Bronchial epithelial cell (primary cell): Measurements from ENCODE around the gene BCKDHA. TPM values are rescaled to one million over a fixed set of nuclear protein-coding genes. Genes with fewer than 3 reads are reported as not detected.
A peak's percentile ranks its signal among the peaks of the same experiment; 100 is the strongest.
"Not testable (repeated sequence)": the region's sequence is repeated elsewhere in the genome, so short reads cannot be mapped to it uniquely, and the experiment has no call there.

Experiments
- DNase-seq: peaks from one replicate; pipeline ENCODE4 v3.0.0-alpha.2; 2010; ENCODE audit warnings: low read depth
- FAIRE-seq: peaks from 2 replicates; lab custom pipeline; 2011; peaks lifted over from hg19 to GRCh38; lab: Jason Lieb, UNC
- H3K27me3 ChIP-seq: 2 replicates; pipeline ENCODE4 v1.5.1; 2011; ENCODE audit warnings: low read length; ENCODE audit not compliant: control insufficient read depth, insufficient read depth
- H3K36me3 ChIP-seq: 2 replicates; pipeline ENCODE4 v1.5.1; 2011; ENCODE audit warnings: low read length; ENCODE audit not compliant: control insufficient read depth, insufficient read depth
- H3K4me3 ChIP-seq: 2 replicates; pipeline ENCODE4 v1.5.1; 2011; ENCODE audit warnings: mild to moderate bottlenecking, low read depth, low read length, control low read depth
- CTCF ChIP-seq: IDR thresholded peaks from 2 replicates; pipeline ENCODE4 v1.5.1; 2011; ENCODE audit warnings: mild to moderate bottlenecking, moderate library complexity, low read length, control low read depth, inconsistent platforms; ENCODE audit not compliant: insufficient read depth, severe bottlenecking
- total RNA-seq: library from RNA; depleted of rRNA; stranded (reverse); fragments of >200 nt; gene quantifications from 2 replicates; pipeline ENCODE4 v1.2.1, GENCODE V29; 2014

Gene BCKDHA
- total RNA-seq, 1 donor from 2014 or later = 41.6 TPM

DNA sequence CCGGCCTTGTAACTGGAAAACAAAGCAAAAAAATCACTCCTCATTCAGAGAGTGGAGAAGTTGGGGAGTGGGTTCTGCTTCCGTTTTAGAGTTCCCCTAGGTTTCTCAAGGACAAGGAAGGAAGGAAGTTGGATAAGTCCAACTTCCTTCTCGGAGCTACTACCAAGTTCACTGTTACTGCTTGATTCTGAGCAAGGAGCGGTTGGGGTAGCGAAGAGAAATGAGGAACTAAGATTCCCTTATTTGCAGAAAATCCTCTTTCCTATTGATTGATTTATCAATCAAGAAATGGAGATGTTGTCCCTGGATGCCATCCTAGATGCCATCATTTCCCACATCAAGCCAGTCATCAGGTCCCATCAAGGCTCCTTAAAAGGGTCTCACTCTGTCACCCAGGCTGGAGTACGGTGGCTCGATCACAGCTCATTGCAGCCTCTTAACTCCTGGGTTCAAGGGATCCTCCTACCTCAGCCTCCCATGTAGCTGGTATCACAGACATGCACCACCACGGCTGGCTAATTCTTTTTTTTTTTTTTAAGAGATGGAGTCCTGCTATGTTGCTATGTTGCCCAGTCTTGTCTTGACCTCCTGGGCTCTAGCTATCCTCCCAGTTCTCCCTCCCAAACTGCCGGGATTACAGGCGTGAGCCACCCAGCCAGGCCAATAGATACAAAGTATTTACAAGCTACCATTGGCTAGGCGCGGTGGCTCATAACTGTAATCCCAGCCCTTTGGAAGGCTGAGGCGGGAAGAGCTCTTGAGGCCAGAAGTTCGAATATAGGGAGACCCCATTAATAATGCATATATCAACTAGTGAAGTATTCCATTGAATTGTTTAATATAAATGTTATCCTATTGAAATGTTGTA lies 32.9 kb upstream of the BCKDHA start:
- TF ChIP-seq CTCF = no peak
- H3K36me3 ChIP-seq = no peaks in the 10 kb centered on the region
- H3K4me3 ChIP-seq = peak overlapping the region; percentile 78
- H3K27me3 ChIP-seq = no peaks in the 10 kb centered on the region
- no peak for FAIRE-seq
- no peak for DNase-seq

- Histone ChIP-seq H3K4me3 (no peak overlapping the region), H3K36me3 (no peaks in the 10 kb centered on the region), H3K27me3 (no peaks in the 10 kb centered on the region)
- no peak for TF ChIP-seq CTCF
- DNase-seq (no peak), FAIRE-seq (no peak)
These were observed 31.5 kb upstream of the BCKDHA start for GRCh38 chr19:41366089-41366488.

DNA sequence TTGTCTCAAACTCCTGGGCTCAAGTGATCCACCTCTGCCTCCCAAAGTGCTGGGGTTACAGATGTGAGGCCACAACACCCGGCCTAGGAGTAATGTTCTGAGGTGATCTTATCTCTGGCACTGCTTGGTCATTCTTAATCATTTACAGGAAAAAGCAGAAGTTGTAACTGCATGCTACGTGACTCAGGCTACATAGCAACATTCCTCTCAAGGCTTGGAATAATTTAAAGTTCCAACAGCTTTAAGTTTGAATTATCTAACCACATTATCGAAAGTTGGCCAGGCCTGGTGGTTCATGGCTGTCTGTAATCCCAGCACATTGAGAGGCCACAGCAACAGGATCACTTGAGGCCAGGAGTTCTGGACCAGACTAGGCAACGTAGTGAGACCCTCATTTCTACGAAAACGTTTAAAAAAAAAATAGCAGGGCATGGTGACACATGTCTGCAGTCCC lies 29.7 kb upstream of the BCKDHA start:
- DNase-seq = peak; percentile 96
- TF ChIP-seq CTCF = no peak
- FAIRE-seq = peak; percentile 77

GRCh38 chr19:41369769-41370168 lies 27.8 kb upstream of the BCKDHA start:
- TF ChIP-seq CTCF = no peak
- FAIRE-seq = no peak
- Histone ChIP-seq H3K4me3 (no peak overlapping the region), H3K27me3 (no peaks in the 10 kb centered on the region), H3K36me3 (no peaks in the 10 kb centered on the region)
- no peak for DNase-seq

More for the DNA sequence above, 29.7 kb upstream of the BCKDHA start:
- Histone ChIP-seq H3K27me3 (no peaks in the 10 kb centered on the region), H3K36me3 (no peaks in the 10 kb centered on the region), H3K4me3 (no peak overlapping the region)

DNA sequence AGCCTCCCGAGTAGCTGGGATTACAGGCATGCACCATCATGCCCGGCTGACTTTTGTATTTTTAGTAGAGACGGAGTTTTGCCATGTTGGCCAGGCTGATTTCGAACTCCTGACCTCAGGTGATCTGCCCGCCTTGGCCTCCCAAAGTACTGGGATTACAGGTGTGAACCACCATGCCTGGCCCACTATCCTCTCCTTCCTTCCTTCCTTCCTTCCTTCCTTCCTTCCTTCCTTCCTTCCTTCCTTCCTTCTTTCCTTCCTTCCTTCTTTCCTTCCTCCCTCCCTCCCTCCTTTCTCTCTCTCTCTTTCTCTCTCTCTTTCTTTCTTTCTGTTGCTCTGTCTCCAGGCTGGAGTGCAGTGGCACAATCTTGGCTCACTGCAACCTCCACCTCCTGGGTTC lies 26.5 kb upstream of the BCKDHA start:
- H3K27me3 ChIP-seq, FAIRE-seq, DNase-seq, H3K36me3 ChIP-seq, H3K4me3 ChIP-seq: not testable (repeated sequence)

- FAIRE-seq (no peak), DNase-seq (no peak)
- Histone ChIP-seq H3K4me3 (no peak overlapping the region), H3K36me3 (no peaks in the 10 kb centered on the region), H3K27me3 (no peaks in the 10 kb centered on the region)
- no peak for TF ChIP-seq CTCF
These were observed 26.1 kb upstream of the BCKDHA start for GRCh38 chr19:41371541-41371940.
